Hepatocyte (in vitro differentiated cells): ENCODE measurements around the gene SOS2. TPM values are rescaled to one million over a fixed set of nuclear protein-coding genes. Genes with fewer than 3 reads are reported as not detected.

ENCODE experiments used
- DNase-seq: peaks from one replicate; pipeline ENCODE4 v3.0.0-alpha.2; 2016; ENCODE audit warnings: low spot score
- H2AFZ ChIP-seq: fragments of 200-600 bp; sonication (generic); 2 replicates; pipeline ENCODE4 v1.6.0; 2016; ENCODE audit warnings: antibody characterized with exemption, mild to moderate bottlenecking
- H3K27ac ChIP-seq: fragments of 200-600 bp; sonication (generic); 2 replicates; pipeline ENCODE4 v1.5.1; 2016; ENCODE audit warnings: mild to moderate bottlenecking
- H3K27me3 ChIP-seq: fragments of 200-600 bp; sonication (generic); 2 replicates; pipeline ENCODE4 v1.6.1; 2016
- H3K36me3 ChIP-seq: fragments of 200-600 bp; sonication (generic); replicated peaks from 2 replicates; pipeline ENCODE4 v1.5.1; 2016; ENCODE audit warnings: low read depth; ENCODE audit not compliant: insufficient read depth
- H3K4me1 ChIP-seq: fragments of 200-600 bp; sonication (generic); 2 replicates; pipeline ENCODE4 v1.5.1; 2016; ENCODE audit warnings: mild to moderate bottlenecking, moderate library complexity; ENCODE audit not compliant: insufficient read depth
- H3K4me2 ChIP-seq: fragments of 200-600 bp; sonication (generic); 2 replicates; pipeline ENCODE4 v1.6.0; 2016
- H3K4me3 ChIP-seq: fragments of 200-600 bp; sonication (generic); 2 replicates; pipeline ENCODE4 v1.5.1; 2016; ENCODE audit warnings: mild to moderate bottlenecking
- H3K79me2 ChIP-seq: fragments of 200-600 bp; sonication (generic); 2 replicates; pipeline ENCODE4 v1.6.0; 2017; ENCODE audit warnings: mild to moderate bottlenecking
- H3K9me2 ChIP-seq: fragments of 200-600 bp; sonication (generic); replicated peaks from 2 replicates; pipeline ENCODE4 v1.6.0; 2017; ENCODE audit warnings: mild to moderate bottlenecking; ENCODE audit not compliant: insufficient read depth
- H3K9me3 ChIP-seq: fragments of 200-600 bp; sonication (generic); 2 replicates; pipeline ENCODE4 v1.5.1; 2016; ENCODE audit warnings: low read depth, mild to moderate bottlenecking
- H4K20me1 ChIP-seq: fragments of 200-600 bp; sonication (generic); 2 replicates; pipeline ENCODE4 v1.6.0; 2016; ENCODE audit warnings: mild to moderate bottlenecking; ENCODE audit not compliant: insufficient read depth, poor library complexity, severe bottlenecking
- EZH2 ChIP-seq: fragments of 200-600 bp; sonication (generic); IDR thresholded peaks from 2 replicates; pipeline ENCODE4 v1.6.1; 2016; ENCODE audit warnings: antibody characterized with exemption, mild to moderate bottlenecking, borderline replicate concordance
- EZH2phosphoT487 ChIP-seq: fragments of 200-600 bp; sonication (generic); IDR thresholded peaks from one replicate; pipeline ENCODE4 v1.6.1; 2018; ENCODE audit warnings: antibody characterized with exemption, mild to moderate bottlenecking, low read depth, moderate library complexity; ENCODE audit not compliant: unreplicated experiment, severe bottlenecking
- WGBS: methylation state at CpG from one replicate; pipeline ENCODE4 v1.1.6; 2016; ENCODE audit warnings: low lambda C conversion rate; ENCODE audit errors: missing lambda C conversion rate; 5-methylcytosine and 5-hydroxymethylcytosine counted together
- polyA plus RNA-seq: library from polyadenylated mRNA; unstranded; fragments of >200 nt; fragmentation: Nextera tagmentation; extraction: Ambion mirVana; gene quantifications from 2 replicates; pipeline ENCODE4 v1.2.1, GENCODE V29; 2016
- total RNA-seq: library from RNA; depleted of rRNA; stranded (reverse); fragments of >200 nt; gene quantifications from 2 replicates; pipeline ENCODE4 v1.2.3, GENCODE V29; 2014
- TF ChIP-seq, protein P1 (sequence below): fragments of 200-600 bp; sonication (generic); IDR thresholded peaks from 2 replicates; pipeline ENCODE4 v1.5.1; 2016; ENCODE audit warnings: antibody characterized with exemption, mild to moderate bottlenecking; ENCODE audit not compliant: poor library complexity

The SOS2 gene
- total and polyA plus RNA-seq, 2 experiments from 2014 or later = 12.9 to 28.7 TPM

DNA sequence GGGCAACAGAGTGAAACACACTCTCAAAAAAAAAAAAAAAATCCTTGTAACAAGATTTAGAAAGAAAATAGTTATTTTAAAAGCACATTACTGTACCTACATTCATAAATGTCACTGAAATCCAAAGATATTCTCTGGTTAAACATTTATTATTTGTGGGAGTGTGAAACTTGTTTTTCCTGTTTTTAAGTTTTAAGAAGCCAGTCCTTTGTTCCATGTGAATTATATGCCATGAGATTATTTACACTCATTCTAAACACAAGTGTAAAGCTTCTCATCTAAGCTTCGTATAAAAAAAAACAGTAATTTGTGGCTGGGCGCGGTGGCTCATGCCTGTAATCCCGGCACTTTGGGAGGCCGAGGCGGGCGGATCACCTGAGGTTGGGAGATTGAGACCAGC is 130.0 kb downstream of the SOS2 start:
- Histone ChIP-seq H3K9me3 (no peaks in the 10 kb centered on the region), H3K27me3 (no peaks in the 10 kb centered on the region), H2AFZ (no peak overlapping the region), H3K27ac (peak overlapping the region; percentile 47), H3K4me3 (no peak overlapping the region), H3K4me1 (peaks cover 3% of the 10 kb centered on the region), H3K9me2 (no peaks in the 10 kb centered on the region), H3K36me3 (no peaks in the 10 kb centered on the region), H3K79me2 (no peaks in the 10 kb centered on the region), H3K4me2 (no peak overlapping the region), H4K20me1 (no peaks in the 10 kb centered on the region)
- no peak for DNase-seq
- TF ChIP-seq, protein P1, sequence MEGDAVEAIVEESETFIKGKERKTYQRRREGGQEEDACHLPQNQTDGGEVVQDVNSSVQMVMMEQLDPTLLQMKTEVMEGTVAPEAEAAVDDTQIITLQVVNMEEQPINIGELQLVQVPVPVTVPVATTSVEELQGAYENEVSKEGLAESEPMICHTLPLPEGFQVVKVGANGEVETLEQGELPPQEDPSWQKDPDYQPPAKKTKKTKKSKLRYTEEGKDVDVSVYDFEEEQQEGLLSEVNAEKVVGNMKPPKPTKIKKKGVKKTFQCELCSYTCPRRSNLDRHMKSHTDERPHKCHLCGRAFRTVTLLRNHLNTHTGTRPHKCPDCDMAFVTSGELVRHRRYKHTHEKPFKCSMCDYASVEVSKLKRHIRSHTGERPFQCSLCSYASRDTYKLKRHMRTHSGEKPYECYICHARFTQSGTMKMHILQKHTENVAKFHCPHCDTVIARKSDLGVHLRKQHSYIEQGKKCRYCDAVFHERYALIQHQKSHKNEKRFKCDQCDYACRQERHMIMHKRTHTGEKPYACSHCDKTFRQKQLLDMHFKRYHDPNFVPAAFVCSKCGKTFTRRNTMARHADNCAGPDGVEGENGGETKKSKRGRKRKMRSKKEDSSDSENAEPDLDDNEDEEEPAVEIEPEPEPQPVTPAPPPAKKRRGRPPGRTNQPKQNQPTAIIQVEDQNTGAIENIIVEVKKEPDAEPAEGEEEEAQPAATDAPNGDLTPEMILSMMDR = no peak
- no peak for TF ChIP-seq EZH2phosphoT487
- no peak for TF ChIP-seq EZH2
- 91% methylated on average over 7 of the region's 7 CpGs for WGBS

DNA sequence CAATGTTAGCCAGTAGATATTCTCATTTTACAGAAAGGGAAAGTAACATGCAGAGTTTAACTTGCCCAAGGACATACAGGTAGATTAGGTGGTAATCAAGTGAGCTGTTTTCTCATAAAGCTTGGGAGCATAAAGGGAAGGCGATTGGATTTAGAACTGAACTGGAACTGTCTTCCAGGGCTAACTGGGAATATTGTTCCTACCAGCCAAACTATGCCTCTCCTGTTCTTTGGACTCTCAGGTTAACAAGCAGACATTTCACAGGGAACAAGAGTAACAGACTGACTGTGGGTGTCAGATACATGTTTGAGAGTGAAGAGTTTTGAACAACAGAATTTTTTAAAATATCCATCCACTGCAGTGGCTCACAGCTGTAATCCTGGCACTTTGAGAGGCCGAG is 130.6 kb downstream of the SOS2 start:
- no peak for DNase-seq
- TF ChIP-seq EZH2phosphoT487 = no peak
- no peaks in the 10 kb centered on the region for H3K79me2 ChIP-seq
- no peaks in the 10 kb centered on the region for H3K9me3 ChIP-seq
- no peaks in the 10 kb centered on the region for H4K20me1 ChIP-seq
- H3K36me3 ChIP-seq = no peaks in the 10 kb centered on the region
- WGBS = 91% methylated on average over 2 of the region's 2 CpGs
- H3K27me3 ChIP-seq = no peaks in the 10 kb centered on the region
- peaks cover 3% of the 10 kb centered on the region for H3K4me1 ChIP-seq
- no peaks in the 10 kb centered on the region for H3K9me2 ChIP-seq
- H3K4me3 ChIP-seq = no peak overlapping the region
- no peak overlapping the region for H2AFZ ChIP-seq
- no peak overlapping the region for H3K4me2 ChIP-seq
- peak overlapping the region; percentile 26 for H3K27ac ChIP-seq

DNA sequence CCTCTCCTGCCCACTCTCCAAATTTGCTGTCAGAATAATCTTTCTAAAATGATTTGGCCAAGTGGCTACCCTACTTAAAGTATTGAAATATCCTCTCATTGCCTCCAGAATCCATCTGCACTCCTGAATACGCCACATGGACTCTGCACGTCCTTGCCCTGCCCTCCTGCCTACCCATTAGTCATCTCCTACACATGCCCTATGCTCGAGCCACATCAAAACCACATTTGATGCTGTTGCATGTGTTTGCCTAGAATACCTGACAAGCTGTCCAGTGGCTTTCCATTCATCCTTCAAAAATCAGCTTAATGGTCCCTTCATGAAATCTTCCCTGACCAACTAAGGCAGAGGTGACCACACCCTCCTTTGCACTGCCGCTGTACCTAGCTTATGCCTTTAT is 132.0 kb downstream of the SOS2 start:
- Histone ChIP-seq H3K9me3 (no peaks in the 10 kb centered on the region), H3K79me2 (no peaks in the 10 kb centered on the region), H2AFZ (no peak overlapping the region), H3K9me2 (no peaks in the 10 kb centered on the region), H3K4me3 (no peak overlapping the region), H3K4me1 (no peaks in the 10 kb centered on the region), H3K4me2 (no peak overlapping the region), H4K20me1 (no peaks in the 10 kb centered on the region), H3K36me3 (no peaks in the 10 kb centered on the region), H3K27ac (no peak overlapping the region), H3K27me3 (no peaks in the 10 kb centered on the region)
- TF ChIP-seq EZH2phosphoT487 (no peak), EZH2 (no peak)
- TF ChIP-seq, protein P1 = no peak
- WGBS = 93% methylated on average over 4 of the region's 4 CpGs
- DNase-seq = no peak

DNA sequence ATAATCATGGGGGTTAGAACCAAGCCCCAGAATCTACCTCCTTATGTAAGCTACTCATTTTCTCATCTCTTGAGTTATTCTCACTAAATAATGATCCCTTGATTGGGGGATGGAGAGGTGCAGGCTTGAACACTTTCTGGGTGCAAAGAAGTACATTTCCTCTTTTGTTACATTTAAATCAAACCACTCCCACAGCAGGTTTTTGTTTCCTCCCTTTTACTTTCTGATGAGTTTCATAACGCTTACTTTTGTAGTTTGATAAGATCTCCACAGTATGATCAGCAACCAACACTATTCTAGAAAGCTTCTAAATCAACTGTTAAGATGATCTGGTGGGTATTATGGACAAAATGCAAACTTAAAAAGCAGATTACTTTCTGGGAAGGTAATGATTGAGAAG is 135.5 kb downstream of the SOS2 start:
- 96% methylated on average over 1 of the region's 1 CpG for WGBS
- H3K27me3 ChIP-seq = no peaks in the 10 kb centered on the region

More for the DNA sequence above, 135.5 kb downstream of the SOS2 start:
- no peaks in the 10 kb centered on the region for H3K9me3 ChIP-seq
- no peaks in the 10 kb centered on the region for H3K79me2 ChIP-seq
- H3K4me2 ChIP-seq = no peak overlapping the region
- no peak overlapping the region for H3K27ac ChIP-seq
- no peak for TF ChIP-seq EZH2
- TF ChIP-seq, protein P1 = no peak
- TF ChIP-seq EZH2phosphoT487 = no peak
- no peak overlapping the region for H3K4me3 ChIP-seq
- no peaks in the 10 kb centered on the region for H3K9me2 ChIP-seq
- H4K20me1 ChIP-seq = no peaks in the 10 kb centered on the region
- no peaks in the 10 kb centered on the region for H3K4me1 ChIP-seq
- no peaks in the 10 kb centered on the region for H3K36me3 ChIP-seq
- DNase-seq = no peak
- no peak overlapping the region for H2AFZ ChIP-seq
